Measurements from ENCODE around the gene PICALM. TPM values are rescaled to one million over a fixed set of nuclear protein-coding genes. Genes with fewer than 3 reads are reported as not detected.

Gene PICALM
- total and polyA plus RNA-seq, 9 of the 15 experiments (the other 6 are each of a cell fraction or from before 2014, with no cell fraction given): 41.3 to 990 (median 309) TPM

DNA sequence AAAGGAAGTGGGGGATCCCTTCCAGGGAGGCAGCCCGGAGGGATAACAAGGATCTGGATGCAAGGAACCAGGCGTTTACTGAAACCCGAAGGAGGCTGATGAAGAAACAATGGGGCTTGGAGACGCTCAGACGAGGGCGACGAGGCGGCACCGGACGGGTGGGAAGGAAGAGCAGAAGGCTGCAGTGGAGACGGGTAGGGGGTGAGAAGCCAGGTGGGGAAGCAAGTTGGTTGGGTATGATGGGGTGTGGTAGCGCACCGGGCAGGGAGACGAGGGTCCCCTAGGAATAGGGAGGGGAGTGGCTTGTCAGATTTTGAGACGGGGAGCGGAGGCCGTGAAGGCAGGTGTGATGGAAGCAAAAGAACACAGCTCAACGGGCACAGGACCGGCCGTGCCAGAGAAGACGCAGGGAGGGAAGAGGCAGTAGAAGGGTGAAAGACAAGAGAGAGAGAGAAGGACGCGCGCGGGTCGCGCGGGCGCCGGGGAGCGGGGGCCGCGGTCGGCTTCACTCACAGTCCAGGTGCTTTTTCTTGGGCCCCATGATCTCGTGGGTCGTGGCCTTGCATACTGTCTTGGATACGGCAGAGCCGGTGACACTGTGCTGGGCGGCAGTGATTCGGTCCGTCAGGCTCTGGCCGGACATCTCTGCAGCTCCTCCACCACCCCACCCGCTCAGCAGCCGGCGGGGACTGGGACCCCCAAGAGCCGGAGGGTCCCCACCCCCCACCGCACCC is 579 bp downstream of the PICALM start:
- WGBS (ENCODE audit: insufficient coverage, low coverage, missing lambda C conversion rate): under 1% methylated on average over 36 of the region's 47 CpGs
- TF ChIP-seq, protein P1, sequence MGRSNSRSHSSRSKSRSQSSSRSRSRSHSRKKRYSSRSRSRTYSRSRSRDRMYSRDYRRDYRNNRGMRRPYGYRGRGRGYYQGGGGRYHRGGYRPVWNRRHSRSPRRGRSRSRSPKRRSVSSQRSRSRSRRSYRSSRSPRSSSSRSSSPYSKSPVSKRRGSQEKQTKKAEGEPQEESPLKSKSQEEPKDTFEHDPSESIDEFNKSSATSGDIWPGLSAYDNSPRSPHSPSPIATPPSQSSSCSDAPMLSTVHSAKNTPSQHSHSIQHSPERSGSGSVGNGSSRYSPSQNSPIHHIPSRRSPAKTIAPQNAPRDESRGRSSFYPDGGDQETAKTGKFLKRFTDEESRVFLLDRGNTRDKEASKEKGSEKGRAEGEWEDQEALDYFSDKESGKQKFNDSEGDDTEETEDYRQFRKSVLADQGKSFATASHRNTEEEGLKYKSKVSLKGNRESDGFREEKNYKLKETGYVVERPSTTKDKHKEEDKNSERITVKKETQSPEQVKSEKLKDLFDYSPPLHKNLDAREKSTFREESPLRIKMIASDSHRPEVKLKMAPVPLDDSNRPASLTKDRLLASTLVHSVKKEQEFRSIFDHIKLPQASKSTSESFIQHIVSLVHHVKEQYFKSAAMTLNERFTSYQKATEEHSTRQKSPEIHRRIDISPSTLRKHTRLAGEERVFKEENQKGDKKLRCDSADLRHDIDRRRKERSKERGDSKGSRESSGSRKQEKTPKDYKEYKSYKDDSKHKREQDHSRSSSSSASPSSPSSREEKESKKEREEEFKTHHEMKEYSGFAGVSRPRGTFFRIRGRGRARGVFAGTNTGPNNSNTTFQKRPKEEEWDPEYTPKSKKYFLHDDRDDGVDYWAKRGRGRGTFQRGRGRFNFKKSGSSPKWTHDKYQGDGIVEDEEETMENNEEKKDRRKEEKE (IDR thresholded peaks at IDR 0.05; ENCODE audit: borderline replicate concordance in 1 of 2, control insufficient read depth in 1 of 2, low read depth in 2 of 2, low read length in 1 of 2): no peak
- peak; percentile 4 to 92; a peak in 2 of 4 replicates for TF ChIP-seq HDAC1 (IDR thresholded peaks at IDR 0.05)
- TF ChIP-seq CBX2 (IDR thresholded peaks at IDR 0.05; ENCODE audit: insufficient read depth, low read length, poor library complexity, severe bottlenecking): no peak
- TF ChIP-seq, protein P2, sequence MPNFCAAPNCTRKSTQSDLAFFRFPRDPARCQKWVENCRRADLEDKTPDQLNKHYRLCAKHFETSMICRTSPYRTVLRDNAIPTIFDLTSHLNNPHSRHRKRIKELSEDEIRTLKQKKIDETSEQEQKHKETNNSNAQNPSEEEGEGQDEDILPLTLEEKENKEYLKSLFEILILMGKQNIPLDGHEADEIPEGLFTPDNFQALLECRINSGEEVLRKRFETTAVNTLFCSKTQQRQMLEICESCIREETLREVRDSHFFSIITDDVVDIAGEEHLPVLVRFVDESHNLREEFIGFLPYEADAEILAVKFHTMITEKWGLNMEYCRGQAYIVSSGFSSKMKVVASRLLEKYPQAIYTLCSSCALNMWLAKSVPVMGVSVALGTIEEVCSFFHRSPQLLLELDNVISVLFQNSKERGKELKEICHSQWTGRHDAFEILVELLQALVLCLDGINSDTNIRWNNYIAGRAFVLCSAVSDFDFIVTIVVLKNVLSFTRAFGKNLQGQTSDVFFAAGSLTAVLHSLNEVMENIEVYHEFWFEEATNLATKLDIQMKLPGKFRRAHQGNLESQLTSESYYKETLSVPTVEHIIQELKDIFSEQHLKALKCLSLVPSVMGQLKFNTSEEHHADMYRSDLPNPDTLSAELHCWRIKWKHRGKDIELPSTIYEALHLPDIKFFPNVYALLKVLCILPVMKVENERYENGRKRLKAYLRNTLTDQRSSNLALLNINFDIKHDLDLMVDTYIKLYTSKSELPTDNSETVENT (CRISPR knock-in tag; IDR thresholded peaks at IDR 0.05): no peak
- TF ChIP-seq ADNP (tag; IDR thresholded peaks at IDR 0.05): no peak
- TF ChIP-seq, protein P3, sequence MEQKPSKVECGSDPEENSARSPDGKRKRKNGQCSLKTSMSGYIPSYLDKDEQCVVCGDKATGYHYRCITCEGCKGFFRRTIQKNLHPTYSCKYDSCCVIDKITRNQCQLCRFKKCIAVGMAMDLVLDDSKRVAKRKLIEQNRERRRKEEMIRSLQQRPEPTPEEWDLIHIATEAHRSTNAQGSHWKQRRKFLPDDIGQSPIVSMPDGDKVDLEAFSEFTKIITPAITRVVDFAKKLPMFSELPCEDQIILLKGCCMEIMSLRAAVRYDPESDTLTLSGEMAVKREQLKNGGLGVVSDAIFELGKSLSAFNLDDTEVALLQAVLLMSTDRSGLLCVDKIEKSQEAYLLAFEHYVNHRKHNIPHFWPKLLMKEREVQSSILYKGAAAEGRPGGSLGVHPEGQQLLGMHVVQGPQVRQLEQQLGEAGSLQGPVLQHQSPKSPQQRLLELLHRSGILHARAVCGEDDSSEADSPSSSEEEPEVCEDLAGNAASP (IDR thresholded peaks at IDR 0.05): no peak
- no peak for TF ChIP-seq ZNF212 (CRISPR knock-in tag; IDR thresholded peaks at IDR 0.05)
- no peak for TF ChIP-seq FOSL1 (tag; conservative IDR thresholded peaks at IDR 0.05)
- TF ChIP-seq, protein P4, sequence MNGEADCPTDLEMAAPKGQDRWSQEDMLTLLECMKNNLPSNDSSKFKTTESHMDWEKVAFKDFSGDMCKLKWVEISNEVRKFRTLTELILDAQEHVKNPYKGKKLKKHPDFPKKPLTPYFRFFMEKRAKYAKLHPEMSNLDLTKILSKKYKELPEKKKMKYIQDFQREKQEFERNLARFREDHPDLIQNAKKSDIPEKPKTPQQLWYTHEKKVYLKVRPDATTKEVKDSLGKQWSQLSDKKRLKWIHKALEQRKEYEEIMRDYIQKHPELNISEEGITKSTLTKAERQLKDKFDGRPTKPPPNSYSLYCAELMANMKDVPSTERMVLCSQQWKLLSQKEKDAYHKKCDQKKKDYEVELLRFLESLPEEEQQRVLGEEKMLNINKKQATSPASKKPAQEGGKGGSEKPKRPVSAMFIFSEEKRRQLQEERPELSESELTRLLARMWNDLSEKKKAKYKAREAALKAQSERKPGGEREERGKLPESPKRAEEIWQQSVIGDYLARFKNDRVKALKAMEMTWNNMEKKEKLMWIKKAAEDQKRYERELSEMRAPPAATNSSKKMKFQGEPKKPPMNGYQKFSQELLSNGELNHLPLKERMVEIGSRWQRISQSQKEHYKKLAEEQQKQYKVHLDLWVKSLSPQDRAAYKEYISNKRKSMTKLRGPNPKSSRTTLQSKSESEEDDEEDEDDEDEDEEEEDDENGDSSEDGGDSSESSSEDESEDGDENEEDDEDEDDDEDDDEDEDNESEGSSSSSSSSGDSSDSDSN (IDR thresholded peaks at IDR 0.05; ENCODE audit: borderline replicate concordance in 1 of 2, low read depth in 2 of 2, low read length in 2 of 2): peak in 1 of 2 experiments; percentile 60; a peak in 1 of 4 replicates
- 0 out of 2 replicates have a peak, but pooled peaks have one; percentile 36 for TF ChIP-seq KAT7 (CRISPR knock-in tag; IDR thresholded peaks at IDR 0.05; ENCODE audit: borderline replicate concordance)

More for the DNA sequence above, 579 bp downstream of the PICALM start:
- FAIRE-seq (no peak), ATAC-seq (peak; percentile 51), DNase-seq (ENCODE audit: extremely low read depth in 1 of 4, low spot score in 3 of 4) (peak; percentile 45 to 75 (median 51))
- Histone ChIP-seq H3K4me1 (replicated peaks in 1 of 2; ENCODE audit: control insufficient read depth in 2 of 2, insufficient read depth in 2 of 2, low read length in 2 of 2) (peaks cover 3 to 32% of the 10 kb centered on the region in 2 experiments; a peak in 3 of 5 replicates), H3K9ac (ENCODE audit: insufficient read depth in 1 of 2, low read depth in 2 of 2, low read length in 2 of 2) (peak overlapping the region; percentile 91 to 96), H3K9me1 (ENCODE audit: control insufficient read depth, insufficient read depth, low read length) (no peaks in the 10 kb centered on the region), H4K20me1 (replicated peaks; ENCODE audit: control insufficient read depth, insufficient read depth, low read length) (peaks cover 6% of the 10 kb centered on the region; the same call in 1 of the 2 replicates), H3K27me3 (ENCODE audit: control insufficient read depth in 2 of 2, insufficient read depth in 2 of 2, low read length in 2 of 2) (no peaks in the 10 kb centered on the region), H2AFZ (ENCODE audit: low read depth, low read length) (no peak overlapping the region), H3K4me2 (ENCODE audit: insufficient read depth, low read length) (peak overlapping the region; percentile 94), H3K79me2 (ENCODE audit: control insufficient read depth, insufficient read depth, low read length) (peaks cover 56% of the 10 kb centered on the region), H3K36me3 (ENCODE audit: control insufficient read depth, insufficient read depth, low read length) (peaks cover 10% of the 10 kb centered on the region; the same call in 1 of the 3 replicates), H3K9me3 (replicated peaks; ENCODE audit: control insufficient read depth, insufficient read depth, low read depth, low read length) (no peaks in the 10 kb centered on the region), H3K27ac (ENCODE audit: extremely low read depth, low read depth, low read length) (peak overlapping the region; percentile 90), H3K4me3 (peak overlapping the region; percentile 64)
- in situ Hi-C loops (cut with MboI) (no loop called here), intact Hi-C loops (cut with micrococcal nuclease) (loop anchor here (2.0 to 5.0 kb wide), 2 partner anchors 66 to 406 kb away; no protein-coding TSS in a partner anchor)
- BruUV-seq (replicated peaks): no TSS peak
- POLR2A ChIA-PET: interaction anchor here (0.6 to 2.2 kb wide), 23 partner anchors 9 to 178 kb away, joined by 3 to 13 read pairs (median 4); partner anchors contain the start of gene EED
- CTCF ChIA-PET (ENCODE audit: low intra/inter-chr PET ratio): interaction anchor here (0.6 kb wide), 1 partner anchor 144 kb away, joined by 4 read pairs; no protein-coding TSS in a partner anchor

Data from K562 (cell line).